HepG2 (cell line): ENCODE data around the gene THY1. TPM values are rescaled to one million over a fixed set of nuclear protein-coding genes. Genes with fewer than 3 reads are reported as not detected.

ENCODE experiments used
- HNF1B ChIP-seq: sonication (generic); formaldehyde crosslinking; IDR thresholded peaks from 2 replicates; pipeline ENCODE4 v1.5.1; 2020; ENCODE audit warnings: mild to moderate bottlenecking, moderate library complexity, missing genetic modification reagents
- HNF4A ChIP-seq: sonication (generic); formaldehyde crosslinking; IDR thresholded peaks from 2 replicates; pipeline ENCODE4 v1.4.0; 2020; ENCODE audit warnings: missing genetic modification reagents
- KAT7 ChIP-seq: IDR thresholded peaks from 2 replicates; pipeline ENCODE4 v1.6.1; 2018; ENCODE audit warnings: borderline replicate concordance, missing compliant biosample characterization
- MAFK ChIP-seq, 2 experiments: IDR thresholded peaks in 1 of 2; conservative IDR thresholded peaks in 1 of 2; 2 replicates each; pipeline ENCODE4 v1.6.1; 2011; ENCODE audit warnings: improper control_type of control experiment in 2 of 2, low read length in 2 of 2
- MEIS2 ChIP-seq: sonication (generic); formaldehyde crosslinking; IDR thresholded peaks from 2 replicates; pipeline ENCODE4 v1.9.0; 2021; ENCODE audit warnings: mild to moderate bottlenecking, missing genetic modification reagents
- NR2F2 ChIP-seq: IDR thresholded peaks from 2 replicates; pipeline ENCODE4 v1.6.1; 2012; ENCODE audit warnings: low read depth, inconsistent platforms, borderline replicate concordance
- ONECUT2 ChIP-seq: sonication (generic); formaldehyde crosslinking; IDR thresholded peaks from 2 replicates; pipeline ENCODE4 v1.4.0; 2020; ENCODE audit warnings: missing genetic modification reagents
- RBM22 ChIP-seq: fragments of 200-400 bp; formaldehyde crosslinking; optimal IDR thresholded peaks from 2 replicates; pipeline ENCODE3; 2017; ENCODE audit warnings: mild to moderate bottlenecking, low read length, moderate library complexity
- WIZ ChIP-seq: sonication (generic); formaldehyde crosslinking; IDR thresholded peaks from 2 replicates; pipeline ENCODE4 v1.5.1; 2020; ENCODE audit warnings: mild to moderate bottlenecking, missing genetic modification reagents
- ZBTB33 ChIP-seq: sonication (generic); formaldehyde crosslinking; IDR thresholded peaks from 2 replicates; pipeline ENCODE4 v1.4.0; 2020; ENCODE audit warnings: missing genetic modification reagents
- ZFP37 ChIP-seq: sonication (generic); formaldehyde crosslinking; IDR thresholded peaks from 2 replicates; pipeline ENCODE4 v1.4.0; 2020; ENCODE audit warnings: missing genetic modification reagents, borderline replicate concordance
- ZFP41 ChIP-seq: sonication (generic); formaldehyde crosslinking; IDR thresholded peaks from 2 replicates; pipeline ENCODE4 v1.4.0; 2020; ENCODE audit warnings: mild to moderate bottlenecking, missing genetic modification reagents, borderline replicate concordance
- ZNF329 ChIP-seq: sonication (generic); formaldehyde crosslinking; IDR thresholded peaks from 2 replicates; pipeline ENCODE4 v1.9.0; 2021; ENCODE audit warnings: low read depth, mild to moderate bottlenecking, missing genetic modification reagents
- ZNF747 ChIP-seq: sonication (generic); formaldehyde crosslinking; IDR thresholded peaks from 2 replicates; pipeline ENCODE4 v1.8.1; 2023; ENCODE audit warnings: missing genetic modification reagents, mild to moderate bottlenecking, borderline replicate concordance
- polyA plus RNA-seq, 8 experiments: library from polyadenylated mRNA; depleted of rRNA in 3 of 8; stranded (reverse) in 7 of 8; unstranded in 1 of 8; fragments of >200 nt; fragmentation: Illumina TruSeq in 4 of 8; extraction: Trizol in 4 of 8; gene quantifications; 2 replicates each; pipeline versions ENCODE4 v1.2.1 to v1.2.3, GENCODE V29; 2011 to 2016; ENCODE audit warnings: low read depth in 4 of 8, missing spikeins in 1 of 8, mixed read lengths in 1 of 8; ENCODE audit not compliant: insufficient read depth in 1 of 8
- total RNA-seq, 5 experiments: library from RNA; depleted of rRNA; stranded (reverse); fragments of >200 nt; fragmentation: Illumina TruSeq; extraction: Trizol; gene quantifications; 2 replicates each; pipeline ENCODE4 v1.2.3, GENCODE V29; 2016; ENCODE audit warnings: low read depth in 1 of 5
- TF ChIP-seq, protein P1 (sequence below): sonication (generic); formaldehyde crosslinking; IDR thresholded peaks from 2 replicates; pipeline ENCODE4 v1.8.0; 2022; ENCODE audit warnings: missing genetic modification reagents, low read depth, mild to moderate bottlenecking, borderline replicate concordance
- TF ChIP-seq, protein P2 (sequence below): sonication (generic); formaldehyde crosslinking; IDR thresholded peaks from 2 replicates; pipeline ENCODE4 v1.4.0; 2020; ENCODE audit warnings: missing genetic modification reagents
- TF ChIP-seq, protein P3 (sequence below), 2 experiments: sonication (generic) in 1 of 2; formaldehyde crosslinking in 1 of 2; IDR thresholded peaks; 2 replicates each; pipeline versions ENCODE4 v1.4.0 to v1.6.1; 2018 to 2020; ENCODE audit warnings: missing genetic modification reagents in 2 of 2, borderline replicate concordance in 1 of 2, low read depth in 1 of 2, mild to moderate bottlenecking in 1 of 2, missing biosample characterization in 1 of 2
- TF ChIP-seq, protein P4 (sequence below): IDR thresholded peaks from 2 replicates; pipeline ENCODE4 v1.6.1; 2016; ENCODE audit warnings: missing compliant biosample characterization, missing genetic modification reagents, borderline replicate concordance

Gene THY1
- total and polyA plus RNA-seq, 2 of the 13 experiments (the other 11 are each of a cell fraction or from before 2014, with no cell fraction given), result not detected

DNA sequence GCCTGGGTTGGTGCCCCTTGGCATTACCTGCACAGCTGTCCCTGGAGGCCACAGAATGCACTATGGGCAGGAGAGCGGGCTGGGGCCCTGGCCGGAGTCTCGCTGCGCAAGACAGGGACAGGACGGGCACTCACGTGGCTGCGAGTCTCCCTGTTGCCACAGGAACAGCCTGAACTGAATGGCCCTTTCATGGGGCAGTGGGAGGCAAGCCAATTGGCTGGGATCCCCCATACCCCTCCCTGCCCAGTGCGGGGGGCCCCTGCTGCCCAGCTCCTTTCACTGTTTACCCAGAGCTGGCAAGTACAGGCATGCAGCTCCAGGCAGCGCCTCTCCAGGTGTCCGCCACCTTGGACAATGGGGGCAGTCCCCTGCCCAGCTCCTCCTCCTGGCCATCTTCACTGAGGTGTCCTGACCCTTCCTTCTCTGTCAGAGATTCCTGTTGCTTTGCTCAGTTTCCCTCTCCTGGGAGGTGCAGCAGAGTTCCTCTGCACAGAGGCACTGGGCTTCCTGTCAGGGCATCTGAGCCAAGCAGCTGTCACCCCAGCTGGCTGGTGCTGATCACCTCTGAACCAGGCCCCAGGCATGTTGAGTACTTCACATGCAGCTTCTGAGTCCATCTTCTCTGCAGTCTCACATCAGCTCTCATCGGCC, 46.6 kb downstream of the THY1 start (continued):
- peak; percentile 98 for TF ChIP-seq ZBTB33
- peak; percentile 53 for TF ChIP-seq HNF4A (CRISPR knock-in tag)
- TF ChIP-seq MEIS2 (CRISPR knock-in tag), result 0 out of 2 replicates have a peak, but pooled peaks have one; percentile 55
- TF ChIP-seq WIZ (CRISPR knock-in tag), result no peak
- TF ChIP-seq, protein P1, sequence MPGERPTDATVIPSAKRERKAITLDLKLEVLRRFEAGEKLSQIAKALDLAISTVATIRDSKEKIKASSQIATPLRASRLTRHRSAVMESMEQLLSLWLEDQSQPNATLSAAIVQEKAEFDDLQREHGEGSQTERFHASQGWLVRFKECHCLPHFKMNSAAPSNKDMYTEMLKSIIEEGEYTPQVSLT, result no peak
- TF ChIP-seq, protein P2, sequence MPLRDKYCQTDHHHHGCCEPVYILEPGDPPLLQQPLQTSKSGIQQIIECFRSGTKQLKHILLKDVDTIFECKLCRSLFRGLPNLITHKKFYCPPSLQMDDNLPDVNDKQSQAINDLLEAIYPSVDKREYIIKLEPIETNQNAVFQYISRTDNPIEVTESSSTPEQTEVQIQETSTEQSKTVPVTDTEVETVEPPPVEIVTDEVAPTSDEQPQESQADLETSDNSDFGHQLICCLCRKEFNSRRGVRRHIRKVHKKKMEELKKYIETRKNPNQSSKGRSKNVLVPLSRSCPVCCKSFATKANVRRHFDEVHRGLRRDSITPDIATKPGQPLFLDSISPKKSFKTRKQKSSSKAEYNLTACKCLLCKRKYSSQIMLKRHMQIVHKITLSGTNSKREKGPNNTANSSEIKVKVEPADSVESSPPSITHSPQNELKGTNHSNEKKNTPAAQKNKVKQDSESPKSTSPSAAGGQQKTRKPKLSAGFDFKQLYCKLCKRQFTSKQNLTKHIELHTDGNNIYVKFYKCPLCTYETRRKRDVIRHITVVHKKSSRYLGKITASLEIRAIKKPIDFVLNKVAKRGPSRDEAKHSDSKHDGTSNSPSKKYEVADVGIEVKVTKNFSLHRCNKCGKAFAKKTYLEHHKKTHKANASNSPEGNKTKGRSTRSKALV (CRISPR knock-in tag), result no peak
- TF ChIP-seq, protein P3, sequence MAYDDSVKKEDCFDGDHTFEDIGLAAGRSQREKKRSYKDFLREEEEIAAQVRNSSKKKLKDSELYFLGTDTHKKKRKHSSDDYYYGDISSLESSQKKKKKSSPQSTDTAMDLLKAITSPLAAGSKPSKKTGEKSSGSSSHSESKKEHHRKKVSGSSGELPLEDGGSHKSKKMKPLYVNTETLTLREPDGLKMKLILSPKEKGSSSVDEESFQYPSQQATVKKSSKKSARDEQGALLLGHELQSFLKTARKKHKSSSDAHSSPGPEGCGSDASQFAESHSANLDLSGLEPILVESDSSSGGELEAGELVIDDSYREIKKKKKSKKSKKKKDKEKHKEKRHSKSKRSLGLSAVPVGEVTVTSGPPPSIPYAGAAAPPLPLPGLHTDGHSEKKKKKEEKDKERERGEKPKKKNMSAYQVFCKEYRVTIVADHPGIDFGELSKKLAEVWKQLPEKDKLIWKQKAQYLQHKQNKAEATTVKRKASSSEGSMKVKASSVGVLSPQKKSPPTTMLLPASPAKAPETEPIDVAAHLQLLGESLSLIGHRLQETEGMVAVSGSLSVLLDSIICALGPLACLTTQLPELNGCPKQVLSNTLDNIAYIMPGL (CRISPR knock-in tag; IDR thresholded peaks at IDR 0.05; ENCODE audit: borderline replicate concordance in 1 of 2, low read depth in 1 of 2), result no peak
- no peak for TF ChIP-seq HNF1B (CRISPR knock-in tag)
- TF ChIP-seq KAT7 (CRISPR knock-in tag), result no peak
- TF ChIP-seq ZNF329 (CRISPR knock-in tag), result no peak
- peak; percentile 92 for TF ChIP-seq RBM22
- 0 out of 2 replicates have a peak, but pooled peaks have one; percentile 52 for TF ChIP-seq ZNF747
- TF ChIP-seq ONECUT2 (CRISPR knock-in tag), result no peak
- TF ChIP-seq, protein P4, sequence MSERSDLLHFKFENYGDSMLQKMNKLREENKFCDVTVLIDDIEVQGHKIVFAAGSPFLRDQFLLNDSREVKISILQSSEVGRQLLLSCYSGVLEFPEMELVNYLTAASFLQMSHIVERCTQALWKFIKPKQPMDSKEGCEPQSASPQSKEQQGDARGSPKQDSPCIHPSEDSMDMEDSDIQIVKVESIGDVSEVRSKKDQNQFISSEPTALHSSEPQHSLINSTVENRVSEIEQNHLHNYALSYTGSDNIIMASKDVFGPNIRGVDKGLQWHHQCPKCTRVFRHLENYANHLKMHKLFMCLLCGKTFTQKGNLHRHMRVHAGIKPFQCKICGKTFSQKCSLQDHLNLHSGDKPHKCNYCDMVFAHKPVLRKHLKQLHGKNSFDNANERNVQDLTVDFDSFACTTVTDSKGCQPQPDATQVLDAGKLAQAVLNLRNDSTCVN (CRISPR knock-in tag), result no peak
- no peak for TF ChIP-seq ZFP41 (CRISPR knock-in tag)
- TF ChIP-seq NR2F2, result no peak
- TF ChIP-seq ZFP37 (CRISPR knock-in tag), result no peak
- no peak for TF ChIP-seq MAFK (conservative IDR thresholded peaks at IDR 0.05 in 1 of 2, IDR thresholded peaks at IDR 0.05 in 1 of 2; ENCODE audit: low read length in 2 of 2)
